C1 segment of cervical spinal cord (tissue), 14 donors: ENCODE measurements around the gene ABHD12.
A peak's percentile ranks its signal among the peaks of the same experiment; 100 is the strongest.
"Not testable (repeated sequence)": the region's sequence is repeated elsewhere in the genome, so short reads cannot be mapped to it uniquely, and the experiment has no call there.

Experiments used
- DNase-seq, 14 donors: peaks; one replicate each; lab custom pipeline; 2025; lab: John Stamatoyannopoulos, UW

Gene ABHD12

DNA sequence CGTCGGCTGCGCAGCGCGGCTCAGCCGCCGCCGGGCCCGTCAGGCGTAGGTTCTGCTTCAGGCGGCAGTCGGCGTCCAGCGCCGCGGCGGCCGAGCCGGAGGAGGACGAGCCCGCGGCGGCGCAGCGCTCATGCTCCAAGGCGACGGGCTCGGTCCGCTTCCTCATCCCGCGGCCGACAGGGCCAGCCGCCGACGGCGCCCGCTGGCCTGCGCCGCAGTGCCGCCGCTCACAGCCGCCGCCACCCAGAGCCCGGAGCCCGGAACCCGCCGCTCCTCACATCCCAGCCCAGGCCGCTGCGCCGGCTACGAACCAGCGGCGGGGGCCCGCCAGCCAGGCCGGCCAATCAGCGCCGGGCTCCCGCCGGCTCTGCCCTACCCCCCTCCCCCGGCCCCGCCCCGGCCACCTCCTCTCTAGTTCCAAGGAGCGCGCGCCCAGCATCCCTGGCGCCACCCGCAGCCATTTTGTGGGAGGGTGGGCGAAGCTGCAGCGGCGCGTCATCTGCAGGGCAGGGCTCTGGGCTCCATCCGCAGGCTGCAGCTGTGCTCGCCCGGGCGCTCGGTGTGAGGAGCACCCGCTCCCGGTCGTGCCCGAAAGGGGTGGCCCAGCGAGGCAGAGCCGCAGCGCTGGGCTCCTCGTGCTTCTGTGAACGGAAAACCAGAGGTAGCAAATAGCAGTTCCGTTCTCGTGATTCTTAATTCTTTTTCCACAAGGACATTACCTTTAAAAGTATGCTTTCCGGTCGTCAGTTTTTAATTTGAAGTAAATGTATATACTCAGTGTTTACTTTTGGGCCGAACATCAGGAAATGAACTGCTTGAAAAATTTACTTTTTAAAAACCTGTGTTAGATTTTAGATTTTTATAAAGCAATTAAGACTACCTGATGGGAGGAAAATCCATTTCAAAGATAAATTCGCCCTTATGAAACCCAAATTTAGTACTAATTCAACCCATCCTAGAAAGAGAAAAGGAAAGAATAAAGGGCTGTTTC, at the start of gene ABHD12:
Gene ABHD12 (minus strand): TSS at position 298 of the 991 bp plus-strand sequence. CDS start 132 bp downstream, at position 166.
- DNase-seq = peak; percentile 76 to 98 (median 92)

- DNase-seq = no peak
These were observed 48.7 kb upstream of the ABHD12 start for GRCh38 chr20:25439328-25439727.

GRCh38 chr20:25437153-25437581, 46.5 kb upstream of the ABHD12 start:
- DNase-seq = no peak

- no peak for DNase-seq
These were observed 33.9 kb upstream of the ABHD12 start for GRCh38 chr20:25424536-25424935.

DNA sequence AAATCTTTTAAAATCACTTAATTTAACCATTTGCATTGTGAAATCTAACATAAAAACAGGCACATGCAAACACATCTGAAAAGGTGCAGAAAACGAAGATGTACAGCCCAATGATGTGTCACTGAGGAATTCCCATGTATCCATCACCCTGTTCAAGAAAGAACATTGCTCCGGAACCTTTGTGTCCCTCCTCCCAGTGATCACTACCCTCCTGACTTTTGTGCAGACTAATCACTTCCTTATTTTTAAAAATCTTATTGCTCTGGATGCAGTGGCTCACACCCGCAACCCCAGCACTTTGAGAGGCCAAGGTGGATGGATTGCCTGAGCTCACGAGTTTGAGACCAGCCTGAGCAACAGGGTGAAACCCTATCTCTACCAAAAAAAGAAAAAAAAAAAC, 31.4 kb upstream of the ABHD12 start:
- DNase-seq = no peak

GRCh38 chr20:25421102-25421501, 30.5 kb upstream of the ABHD12 start:
- no peak for DNase-seq

DNA sequence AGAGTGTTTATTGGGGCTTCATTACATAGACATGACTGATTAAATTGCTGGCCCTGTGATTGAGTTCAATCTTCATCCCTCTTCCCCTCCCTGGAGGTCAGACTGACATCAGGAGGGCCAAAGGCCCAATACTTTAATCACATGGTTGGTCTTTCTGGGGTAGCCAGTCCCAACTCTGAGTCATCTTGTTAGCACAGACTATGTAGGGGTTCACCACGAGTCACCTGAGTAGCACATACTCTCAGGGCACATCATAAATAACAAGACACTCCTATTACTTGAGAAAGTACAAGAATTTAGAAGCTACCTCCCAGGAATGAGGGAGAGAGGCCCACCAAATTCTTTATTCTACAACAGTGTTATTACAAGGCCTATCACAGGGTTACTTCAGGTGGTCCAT, 28.1 kb upstream of the ABHD12 start:
- no peak for DNase-seq

- DNase-seq = no peak
These were observed 18.3 kb upstream of the ABHD12 start for GRCh38 chr20:25408890-25409289.

GRCh38 chr20:25408170-25408547, 17.5 kb upstream of the ABHD12 start:
- no peak for DNase-seq

- peak; percentile 7 to 86 (median 70) for DNase-seq
These were observed 16.9 kb upstream of the ABHD12 start, which contains the start of gene GINS1 for GRCh38 chr20:25407311-25408169. Gene GINS1, plus strand, starts transcription at chr20:25407673. Its CDS starts 148 bp downstream, at chr20:25407821.

GRCh38 chr20:25402583-25402982, 11.9 kb upstream of the ABHD12 start:
- no peak for DNase-seq

DNA sequence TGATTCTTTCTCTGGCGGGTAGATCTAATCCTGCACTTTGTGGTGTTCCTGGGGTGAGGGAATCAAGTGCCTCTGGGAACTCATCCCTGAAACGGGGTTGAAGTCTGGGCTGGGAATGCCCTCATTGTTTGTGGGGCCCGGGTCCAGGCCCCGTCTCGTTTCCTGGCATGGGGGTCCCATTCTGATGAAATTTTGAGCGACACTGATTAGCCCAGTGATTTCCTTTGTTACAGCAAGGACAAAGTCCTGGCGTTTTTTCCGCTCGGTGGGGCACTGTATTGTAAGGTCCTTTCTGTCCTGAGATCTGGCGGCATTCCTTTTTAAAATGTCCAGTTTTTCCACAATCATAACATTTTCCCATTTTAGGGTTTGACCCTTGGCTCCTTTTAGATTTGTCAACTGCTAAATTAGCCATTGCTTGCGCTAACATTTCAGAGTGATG, 9.7 kb upstream of the ABHD12 start:
- DNase-seq = not testable (repeated sequence)

DNA sequence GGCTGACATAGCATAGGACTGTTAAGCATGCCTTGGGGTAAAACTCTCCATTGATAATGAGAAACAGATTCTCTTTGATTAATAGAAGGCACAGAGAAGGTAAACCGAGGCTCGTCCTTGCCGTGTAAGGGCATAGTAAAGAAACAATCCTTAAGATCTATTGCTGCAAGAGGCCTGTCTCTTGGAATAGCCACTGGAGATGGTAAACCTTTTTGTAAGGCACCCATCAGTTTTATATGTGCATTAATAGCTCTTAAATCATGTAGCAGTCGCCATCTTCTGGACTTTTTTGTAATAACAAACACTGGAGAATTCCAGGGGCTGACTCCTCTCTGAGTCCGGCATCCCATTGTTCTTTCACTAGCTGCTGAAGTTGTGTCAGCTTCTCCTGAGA, 8.4 kb upstream of the ABHD12 start:
- DNase-seq = peak in 4 of 14 donors; percentile 29 to 62 (median 34)

DNA sequence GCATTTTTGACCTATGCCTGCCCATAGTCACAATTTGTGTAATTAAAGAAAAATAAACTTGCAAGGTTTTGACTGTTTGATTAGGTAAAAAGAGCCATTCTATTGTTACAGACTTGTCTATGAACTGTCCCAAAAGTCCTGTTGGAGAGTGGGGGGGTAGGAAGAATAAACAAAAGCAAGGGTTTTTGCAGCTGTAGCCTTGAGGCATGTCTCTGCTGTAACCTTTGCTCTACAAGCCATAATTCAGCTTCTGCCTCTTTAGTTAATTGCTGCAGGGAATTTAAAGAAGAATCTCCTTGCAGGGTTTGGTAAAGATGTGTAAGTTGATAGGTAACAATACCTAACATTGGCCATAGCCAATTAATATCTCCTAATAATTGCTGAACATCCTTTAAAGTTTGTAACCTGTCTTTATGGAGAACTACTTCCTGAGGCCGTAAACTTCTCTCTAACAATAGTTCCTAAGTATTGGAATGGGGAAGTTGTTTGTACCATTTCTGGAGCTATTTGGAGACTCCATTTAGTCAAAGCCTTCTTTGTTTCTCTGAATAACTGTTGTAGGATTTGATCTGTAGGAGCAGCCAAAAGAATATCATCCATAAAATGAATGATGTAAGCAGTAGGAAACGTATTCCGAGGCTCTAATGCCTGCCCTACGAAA, 7.9 kb upstream of the ABHD12 start:
- DNase-seq = no peak

- DNase-seq = no peak
These were observed 7.2 kb upstream of the ABHD12 start for GRCh38 chr20:25397821-25398220.

GRCh38 chr20:25397096-25397495, 6.5 kb upstream of the ABHD12 start:
- DNase-seq = no peak

DNA sequence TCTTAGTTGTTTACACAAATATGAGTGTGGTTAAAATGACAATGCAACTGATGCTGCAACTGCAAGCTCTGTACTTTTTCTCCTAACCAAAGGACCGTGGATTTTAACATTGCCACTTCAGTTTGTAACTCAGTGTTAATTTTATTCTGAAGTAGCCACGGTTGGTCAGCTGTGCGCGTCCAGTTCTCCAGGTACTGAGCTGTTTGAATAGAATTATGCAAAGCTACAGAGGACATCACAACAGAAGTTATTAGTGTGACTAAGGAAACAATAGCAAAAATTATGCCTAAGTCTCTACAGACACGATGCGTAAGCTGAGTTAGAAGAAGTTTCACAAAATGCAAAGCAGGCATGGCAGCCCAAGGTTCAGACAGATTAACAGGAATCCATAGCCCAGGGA, 4.4 kb upstream of the ABHD12 start:
- DNase-seq = no peak

DNA sequence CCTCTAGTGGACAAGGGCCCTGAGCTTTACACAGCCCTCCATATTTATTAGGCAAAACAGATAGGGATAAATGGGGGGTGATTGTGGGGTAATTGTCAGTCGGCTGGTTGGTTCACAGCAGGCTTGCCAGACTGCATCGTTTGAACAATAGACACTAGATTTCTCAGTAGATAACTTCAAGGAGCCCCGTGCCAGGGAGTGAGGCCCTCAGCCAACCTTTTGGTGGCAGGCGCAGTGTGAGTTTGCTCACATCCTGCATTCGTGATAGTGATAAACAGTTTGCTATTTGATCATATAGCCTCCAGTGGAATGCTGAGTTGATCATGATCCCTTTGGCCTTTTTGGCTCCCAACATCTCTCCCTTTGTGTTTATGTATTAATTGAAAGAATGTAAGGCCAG, 3.6 kb upstream of the ABHD12 start:
- no peak for DNase-seq

- DNase-seq = peak in 8 of 14 donors; percentile 26 to 73 (median 54)
These were observed 637 bp downstream of the ABHD12 start for GRCh38 chr20:25389858-25390537.

DNA sequence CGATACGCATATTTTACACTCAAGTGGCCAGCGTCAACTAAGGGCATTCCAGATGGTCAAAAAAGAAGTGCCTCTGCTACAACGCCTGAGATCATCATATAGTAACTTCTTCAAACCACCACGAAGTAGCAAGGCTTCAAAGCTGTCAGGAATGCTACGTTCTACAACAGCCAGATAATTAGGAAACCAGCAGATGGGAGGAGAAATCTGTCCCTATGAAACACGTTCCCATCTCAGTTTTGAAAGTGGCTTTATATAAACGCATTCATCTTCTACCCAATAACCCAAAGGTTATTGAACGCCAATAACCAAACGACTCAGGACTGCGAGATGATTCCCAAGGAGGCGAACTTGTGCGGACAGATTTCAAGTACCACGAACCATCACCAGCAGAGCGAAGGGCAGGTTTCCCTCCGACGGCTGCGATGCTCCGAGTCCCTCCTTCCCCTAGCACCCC, 1.2 kb downstream of the ABHD12 start:
- DNase-seq = peak in 1 of 14 donors; percentile 52
